PC-9 (cell line): ENCODE results near the gene MCTP2. TPM values are rescaled to one million over a fixed set of nuclear protein-coding genes. Genes with fewer than 3 reads are reported as not detected.

Experiments used
- BruUV-seq: library from RNA; stranded (reverse); fragments of 400-500 nt; replicated peaks from 2 replicates; lab custom pipeline; 2021; lab: Mats Ljungman, UMichigan
- CTCF ChIA-PET: fragments of 300-600 bp; sonication (Branson Sonifier 250); formaldehyde crosslinking; loops from one replicate; lab custom pipeline; 2022; ENCODE audit warnings: antibody characterized with exemption; lab: Charles Lee
- POLR2A ChIA-PET: fragments of 300-600 bp; sonication (Branson Sonifier 250); formaldehyde crosslinking; loops from one replicate; lab custom pipeline; 2022; ENCODE audit warnings: antibody characterized with exemption; ENCODE audit not compliant: unreplicated experiment; lab: Charles Lee
- DNase-seq, 2 experiments: peaks; one replicate each; pipeline versions ENCODE4 v3.0.0 to v3.0.0-alpha.2; 2015 to 2022; ENCODE audit warnings: mixed read lengths in 1 of 2
- H2AFZ ChIP-seq: fragments of 200-600 bp; sonication (generic); 2 replicates; pipeline ENCODE4 v1.8.1; 2017; ENCODE audit warnings: antibody characterized with exemption
- H3F3A ChIP-seq: fragments of 200-600 bp; sonication (generic); 2 replicates; pipeline ENCODE4 v1.8.1; 2017; ENCODE audit warnings: antibody characterized with exemption, mild to moderate bottlenecking, low read depth; ENCODE audit not compliant: insufficient read depth
- H3K27ac ChIP-seq: fragments of 200-600 bp; sonication (generic); 2 replicates; pipeline ENCODE4 v1.6.1; 2016; ENCODE audit warnings: mixed run types
- H3K27me3 ChIP-seq: fragments of 200-600 bp; sonication (generic); 2 replicates; pipeline ENCODE4 v1.6.1; 2016; ENCODE audit warnings: low read depth, mixed run types; ENCODE audit not compliant: insufficient read depth
- H3K36me3 ChIP-seq: fragments of 200-600 bp; sonication (generic); 2 replicates; pipeline ENCODE4 v1.6.1; 2016; ENCODE audit warnings: low read depth, mixed run types
- H3K4me1 ChIP-seq: fragments of 200-600 bp; sonication (generic); replicated peaks from 2 replicates; pipeline ENCODE4 v1.6.1; 2016; ENCODE audit warnings: mixed run types; ENCODE audit not compliant: insufficient read depth
- H3K4me2 ChIP-seq: fragments of 200-600 bp; sonication (generic); 2 replicates; pipeline ENCODE4 v1.6.1; 2017; ENCODE audit warnings: mixed run types
- H3K4me3 ChIP-seq: fragments of 200-600 bp; sonication (generic); 2 replicates; pipeline ENCODE4 v1.6.1; 2016; ENCODE audit warnings: mixed run types
- H3K79me2 ChIP-seq: fragments of 200-600 bp; sonication (generic); 2 replicates; pipeline ENCODE4 v1.6.1; 2017; ENCODE audit warnings: low read depth, mixed run types
- H3K9me2 ChIP-seq: fragments of 200-600 bp; sonication (generic); 2 replicates; pipeline ENCODE4 v1.8.1; 2017; ENCODE audit warnings: mild to moderate bottlenecking; ENCODE audit not compliant: insufficient read depth
- H3K9me3 ChIP-seq: fragments of 200-600 bp; sonication (generic); 2 replicates; pipeline ENCODE4 v1.8.1; 2016; ENCODE audit warnings: low read depth; ENCODE audit not compliant: insufficient read depth
- H4K20me1 ChIP-seq: fragments of 200-600 bp; sonication (generic); 2 replicates; pipeline ENCODE4 v1.8.1; 2017; ENCODE audit not compliant: insufficient read depth
- CTCF ChIP-seq: fragments of 200-600 bp; sonication (generic); conservative IDR thresholded peaks from 2 replicates; pipeline ENCODE4 v1.6.1; 2017; ENCODE audit warnings: mixed run types, antibody characterized with exemption, mild to moderate bottlenecking, moderate library complexity
- EZH2 ChIP-seq: fragments of 200-600 bp; sonication (generic); IDR thresholded peaks from 2 replicates; pipeline ENCODE4 v1.8.0; 2017; ENCODE audit warnings: antibody characterized with exemption, low read depth
- intact Hi-C: fragments of 100-400 bp; cut with micrococcal nuclease; formaldehyde crosslinking; loops from one replicate; pipeline ENCODE4 v1.10.0; 2022; ENCODE audit not compliant: unreplicated experiment
- total RNA-seq: library from RNA; stranded (reverse); gene quantifications from 2 replicates; pipeline ENCODE4 v1.2.3, GENCODE V29; 2021

MCTP2 gene
- total RNA-seq, 1 experiment from 2014 or later, result 5.7 TPM

DNA sequence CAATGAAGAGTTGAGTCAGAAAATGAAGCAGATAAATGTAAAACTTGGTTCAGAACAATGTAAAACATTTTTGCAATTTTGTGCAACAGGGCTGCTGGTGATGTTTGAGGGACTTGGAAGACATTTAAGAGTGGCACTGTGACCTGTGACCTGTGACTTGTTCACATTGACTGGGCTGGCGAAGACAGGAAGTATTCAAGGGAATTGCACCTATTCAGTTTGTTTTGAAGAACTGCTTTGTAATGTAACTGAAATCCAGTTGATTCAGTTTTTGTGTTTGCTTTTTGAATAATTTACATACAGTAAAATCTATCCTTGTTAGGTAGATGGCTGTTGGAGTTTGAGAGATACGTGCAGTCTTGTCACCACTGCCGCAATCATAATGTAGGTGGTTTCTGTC is 35.4 kb downstream of the MCTP2 start:
- no peak overlapping the region for H3K4me2 ChIP-seq
- ChIA-PET POLR2A (interaction anchor here (0.6 kb wide), 1 partner anchor 11 kb away, joined by 6 read pairs; no protein-coding TSS in a partner anchor), CTCF (no interaction called here)
- no peak overlapping the region for H2AFZ ChIP-seq
- H3K4me1 ChIP-seq, result no peaks in the 10 kb centered on the region
- no peaks in the 10 kb centered on the region; the same call in 1 of the 2 replicates for H3K9me2 ChIP-seq
- no TSS peak for BruUV-seq
- no peaks in the 10 kb centered on the region for H3F3A ChIP-seq
- no peak overlapping the region for H3K4me3 ChIP-seq
- no peaks in the 10 kb centered on the region for H3K27me3 ChIP-seq
- no peaks in the 10 kb centered on the region for H3K36me3 ChIP-seq
- no peaks in the 10 kb centered on the region for H3K9me3 ChIP-seq
- no peaks in the 10 kb centered on the region for H3K79me2 ChIP-seq
- intact Hi-C loops, result no loop called here
- no peaks in the 10 kb centered on the region for H4K20me1 ChIP-seq
- no peak for DNase-seq
- TF ChIP-seq CTCF (no peak), EZH2 (no peak)
- no peak overlapping the region for H3K27ac ChIP-seq

GRCh38 chr15:94269954-94270353 is 38.6 kb downstream of the MCTP2 start:
- no peak overlapping the region for H3K27ac ChIP-seq
- H2AFZ ChIP-seq, result no peak overlapping the region
- POLR2A ChIA-PET, result no interaction called here
- no peaks in the 10 kb centered on the region for H3K27me3 ChIP-seq
- no peak overlapping the region for H3K4me3 ChIP-seq
- H3K4me2 ChIP-seq, result no peak overlapping the region
- no TSS peak for BruUV-seq
- DNase-seq, result no peak
- intact Hi-C loops, result no loop called here
- no peaks in the 10 kb centered on the region for H3K4me1 ChIP-seq
- no peaks in the 10 kb centered on the region for H3K9me3 ChIP-seq
- no peaks in the 10 kb centered on the region for H3F3A ChIP-seq
- CTCF ChIA-PET, result no interaction called here
- no peaks in the 10 kb centered on the region for H3K9me2 ChIP-seq
- TF ChIP-seq EZH2 (no peak), CTCF (no peak)
- no peaks in the 10 kb centered on the region for H3K36me3 ChIP-seq
- H3K79me2 ChIP-seq, result no peaks in the 10 kb centered on the region
- no peaks in the 10 kb centered on the region for H4K20me1 ChIP-seq

- H3K9me3 ChIP-seq, result no peaks in the 10 kb centered on the region
- no peaks in the 10 kb centered on the region for H3K4me1 ChIP-seq
- ChIA-PET CTCF (no interaction called here), POLR2A (no interaction called here)
- H3F3A ChIP-seq, result no peaks in the 10 kb centered on the region
- no peak for DNase-seq
- no peak for TF ChIP-seq EZH2
- TF ChIP-seq CTCF, result no peak
- H3K4me3 ChIP-seq, result no peak overlapping the region
- no peaks in the 10 kb centered on the region for H4K20me1 ChIP-seq
- intact Hi-C loops, result no loop called here
- H3K79me2 ChIP-seq, result no peaks in the 10 kb centered on the region
- no peak overlapping the region for H3K27ac ChIP-seq
- H3K36me3 ChIP-seq, result no peaks in the 10 kb centered on the region
- BruUV-seq, result no TSS peak
- no peaks in the 10 kb centered on the region for H3K27me3 ChIP-seq
- no peak overlapping the region for H2AFZ ChIP-seq
- H3K9me2 ChIP-seq, result no peaks in the 10 kb centered on the region
- H3K4me2 ChIP-seq, result no peak overlapping the region
Observed at GRCh38 chr15:94270570-94270969, 39.2 kb downstream of the MCTP2 start.
